Measurements from ENCODE around the gene PLIN3. TPM values are rescaled to one million over a fixed set of nuclear protein-coding genes. Genes with fewer than 3 reads are reported as not detected.

The PLIN3 gene
- total and polyA plus RNA-seq, 2 of the 4 experiments (the other 2 are of a cell fraction): 147 to 246 TPM

DNA sequence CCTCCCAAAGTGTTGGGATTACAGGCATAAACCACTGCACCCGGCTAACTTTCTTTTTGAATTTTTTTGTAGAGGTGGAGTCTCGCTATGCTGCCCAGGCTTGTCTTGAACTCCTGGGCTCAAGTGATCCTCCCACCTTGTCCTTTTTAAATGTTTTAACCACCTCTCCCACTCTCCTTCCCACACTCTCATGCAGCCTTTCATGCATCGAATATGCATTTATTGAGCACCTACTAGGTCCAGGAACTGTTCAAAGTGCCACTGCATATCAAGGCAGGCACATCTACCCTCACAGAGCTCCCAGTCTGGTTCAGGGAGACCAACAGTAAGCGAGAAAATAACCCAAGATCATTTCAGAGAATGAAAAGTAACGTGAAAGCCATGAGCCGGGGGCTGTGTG, 37.1 kb downstream of the PLIN3 start:
- in situ Hi-C loops (cut with MboI; ENCODE audit: low sequenced_read_pairs) (no loop called here), intact Hi-C loops (cut with micrococcal nuclease) (no loop called here), dilution Hi-C loops (cut with HindIII; ENCODE audit: low sequenced_read_pairs, unreplicated experiment) (no loop called here)
- H3K9ac ChIP-seq (ENCODE audit: low read depth, low read length): peak overlapping the region; percentile 100; the same call in 1 of the 2 replicates
- H2AK9ac ChIP-seq (replicated peaks; ENCODE audit: low read depth, low read length, poor library complexity): peak overlapping the region; percentile 99
- no peak overlapping the region; the same call in 1 of the 2 replicates for H3K27ac ChIP-seq (ENCODE audit: insufficient read depth, low read length)
- no TSS peak for BruUV-seq (replicated peaks)
- peak overlapping the region; percentile 99 for H3K4ac ChIP-seq (ENCODE audit: low read depth, low read length)
- H3K18ac ChIP-seq (ENCODE audit: low read depth, low read length): no peak overlapping the region
- H3K9me1 ChIP-seq (ENCODE audit: insufficient read depth, low read length): peaks cover 10% of the 10 kb centered on the region
- ATAC-seq (ENCODE audit: low read depth) (no peak), DNase-seq (no peak)
- H4K91ac ChIP-seq (ENCODE audit: insufficient read depth, low read depth, low read length): peak overlapping the region; percentile 89
- peak overlapping the region; percentile 100 for H3K4me2 ChIP-seq (ENCODE audit: low read depth, low read length)
- H3K4me1 ChIP-seq (ENCODE audit: control insufficient read depth, insufficient read depth, low read length): peaks cover 11% of the 10 kb centered on the region
- 100% methylated on average over 1 of the region's 6 CpGs; no CpG with 5 or more reads in 1 of the 2 experiments for WGBS, 2 experiments (ENCODE audit: extremely low coverage in 2 of 2, insufficient read length in 1 of 2)
- POLR2A ChIA-PET (ENCODE audit: unreplicated experiment): interaction anchor here (0.6 kb wide), 1 partner anchor 12 kb away, joined by 9 read pairs; no protein-coding TSS in a partner anchor
- H2BK120ac ChIP-seq (ENCODE audit: low read depth, low read length): no peak overlapping the region
- no peak overlapping the region for H4K5ac ChIP-seq (ENCODE audit: low read depth, low read length)
- peak overlapping the region; percentile 89 for H2AK5ac ChIP-seq (ENCODE audit: low read depth, low read length)
- H3K9me3 ChIP-seq (ENCODE audit: control insufficient read depth, insufficient read depth, low read length): no peaks in the 10 kb centered on the region
- H2AFZ ChIP-seq (replicated peaks; ENCODE audit: low read length, poor library complexity): no peak overlapping the region
- H2BK15ac ChIP-seq (ENCODE audit: low read depth, low read length): peak overlapping the region; percentile 32; the same call in 1 of the 3 replicates
- H4K20me1 ChIP-seq (ENCODE audit: insufficient read depth, low read length): peaks cover 22% of the 10 kb centered on the region; the same call in 1 of the 2 replicates
- no peak overlapping the region for H2BK20ac ChIP-seq (ENCODE audit: low read depth, low read length)
- peak overlapping the region; percentile 96 for H3K23ac ChIP-seq (ENCODE audit: low read depth, low read length)
- peak overlapping the region; percentile 98 for H3K4me3 ChIP-seq (ENCODE audit: insufficient read depth, low read depth, low read length)
- peaks cover 19 to 44% of the 10 kb centered on the region in 2 experiments for H3K79me1 ChIP-seq (ENCODE audit: low read depth in 1 of 2, low read length in 2 of 2)
- no peak overlapping the region for H3K56ac ChIP-seq (ENCODE audit: extremely low read depth, insufficient read depth, low read length)
- H4K8ac ChIP-seq (ENCODE audit: low read depth in 2 of 2, low read length in 2 of 2): peak overlapping the region; percentile 84 to 86; a peak in 2 of 4 replicates
- TF ChIP-seq RFX5 (IDR thresholded peaks at IDR 0.05; ENCODE audit: low read depth, low read length) (no peak), NFE2L2 (IDR thresholded peaks at IDR 0.05; ENCODE audit: low read depth, low read length) (no peak), USF2 (IDR thresholded peaks at IDR 0.05; ENCODE audit: low read depth, low read length) (no peak), SMC3 (IDR thresholded peaks at IDR 0.05; ENCODE audit: low read depth, low read length) (no peak), POLR2A (IDR thresholded peaks at IDR 0.05; ENCODE audit: low read depth, low read length) (no peak), FOS (IDR thresholded peaks at IDR 0.05; ENCODE audit: low read depth, low read length) (no peak), MAZ (IDR thresholded peaks at IDR 0.05; ENCODE audit: borderline replicate concordance, low read depth, low read length) (no peak), MXI1 (IDR thresholded peaks at IDR 0.05; ENCODE audit: borderline replicate concordance, low read depth, low read length) (no peak), ELK1 (IDR thresholded peaks at IDR 0.05; ENCODE audit: borderline replicate concordance, low read depth, low read length) (no peak), CEBPB (IDR thresholded peaks at IDR 0.05; ENCODE audit: low read depth, low read length) (no peak), MAFK (IDR thresholded peaks at IDR 0.05; ENCODE audit: low read depth, low read length) (no peak), RCOR1 (IDR thresholded peaks at IDR 0.05; ENCODE audit: insufficient replicate concordance, low read length) (no peak), BHLHE40 (IDR thresholded peaks at IDR 0.05; ENCODE audit: low read depth, low read length) (no peak)
- TF ChIP-seq, protein P1, sequence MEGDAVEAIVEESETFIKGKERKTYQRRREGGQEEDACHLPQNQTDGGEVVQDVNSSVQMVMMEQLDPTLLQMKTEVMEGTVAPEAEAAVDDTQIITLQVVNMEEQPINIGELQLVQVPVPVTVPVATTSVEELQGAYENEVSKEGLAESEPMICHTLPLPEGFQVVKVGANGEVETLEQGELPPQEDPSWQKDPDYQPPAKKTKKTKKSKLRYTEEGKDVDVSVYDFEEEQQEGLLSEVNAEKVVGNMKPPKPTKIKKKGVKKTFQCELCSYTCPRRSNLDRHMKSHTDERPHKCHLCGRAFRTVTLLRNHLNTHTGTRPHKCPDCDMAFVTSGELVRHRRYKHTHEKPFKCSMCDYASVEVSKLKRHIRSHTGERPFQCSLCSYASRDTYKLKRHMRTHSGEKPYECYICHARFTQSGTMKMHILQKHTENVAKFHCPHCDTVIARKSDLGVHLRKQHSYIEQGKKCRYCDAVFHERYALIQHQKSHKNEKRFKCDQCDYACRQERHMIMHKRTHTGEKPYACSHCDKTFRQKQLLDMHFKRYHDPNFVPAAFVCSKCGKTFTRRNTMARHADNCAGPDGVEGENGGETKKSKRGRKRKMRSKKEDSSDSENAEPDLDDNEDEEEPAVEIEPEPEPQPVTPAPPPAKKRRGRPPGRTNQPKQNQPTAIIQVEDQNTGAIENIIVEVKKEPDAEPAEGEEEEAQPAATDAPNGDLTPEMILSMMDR (conservative IDR thresholded peaks at IDR 0.05; ENCODE audit: low read depth, low read length): no peak
- no peaks in the 10 kb centered on the region for H3K27me3 ChIP-seq (ENCODE audit: control insufficient read depth, insufficient read depth, low read length)
- peak overlapping the region; percentile 76 for H2BK5ac ChIP-seq (ENCODE audit: low read depth, low read length, poor library complexity, severe bottlenecking)
- peak overlapping the region; percentile 99 for H3K14ac ChIP-seq (replicated peaks; ENCODE audit: low read depth, low read length)
- CTCF ChIA-PET: no interaction called here
- no peaks in the 10 kb centered on the region for H3K36me3 ChIP-seq (ENCODE audit: control insufficient read depth, insufficient read depth, low read length)

Data from IMR-90 (cell line).